KG1 (cell line): ENCODE measurements around the gene PGLYRP1.

Experiments
- DNase-seq: peaks from one replicate; lab custom pipeline; 2025; lab: John Stamatoyannopoulos, UW

Gene PGLYRP1

GRCh38 chr19:46000491-46001246 is 22.2 kb downstream of the PGLYRP1 start:
- no peak for DNase-seq

GRCh38 chr19:45999653-46000121 is 23.2 kb downstream of the PGLYRP1 start:
- no peak for DNase-seq

- no peak for DNase-seq
Measured at GRCh38 chr19:45998834-45999233, 24.0 kb downstream of the PGLYRP1 start.

- DNase-seq: no peak
Measured at GRCh38 chr19:45996933-45997332, 25.9 kb downstream of the PGLYRP1 start.

GRCh38 chr19:45995715-45996385 is 27.0 kb downstream of the PGLYRP1 start:
- peak; percentile 42 for DNase-seq

- DNase-seq: peak; percentile 98
Measured at GRCh38 chr19:45994998-45995714, 27.7 kb downstream of the PGLYRP1 start, which contains the start of gene CCDC61. Gene CCDC61 (plus strand): TSS chr19:45995467. CDS start chr19:46003019, 7,552 bp downstream.

- DNase-seq: no peak
Measured at GRCh38 chr19:45994456-45994997, 28.3 kb downstream of the PGLYRP1 start.

GRCh38 chr19:45990113-45990728 is 32.6 kb downstream of the PGLYRP1 start:
- no peak for DNase-seq

- DNase-seq: no peak
Measured at GRCh38 chr19:45985321-45985720, 37.5 kb downstream of the PGLYRP1 start.

GRCh38 chr19:45981350-45981749 is 41.5 kb downstream of the PGLYRP1 start:
- no peak for DNase-seq

GRCh38 chr19:45978156-45978555 is 44.7 kb downstream of the PGLYRP1 start:
- no peak for DNase-seq

GRCh38 chr19:45976178-45976577 is 46.7 kb downstream of the PGLYRP1 start:
- no peak for DNase-seq

- DNase-seq: no peak
Measured at GRCh38 chr19:45975306-45976070, 47.4 kb downstream of the PGLYRP1 start.

- no peak for DNase-seq
Measured at GRCh38 chr19:45973553-45974338, 49.1 kb downstream of the PGLYRP1 start, which contains the start of gene NOVA2. Gene NOVA2 (minus strand): TSS chr19:45973865. CDS start chr19:45973351, 514 bp downstream.

GRCh38 chr19:45972947-45973540 is 49.8 kb downstream of the PGLYRP1 start:
- no peak for DNase-seq

GRCh38 chr19:45972081-45972946 is 50.5 kb downstream of the PGLYRP1 start:
- DNase-seq: no peak

- DNase-seq: no peak
Measured at GRCh38 chr19:45971260-45971902, 51.5 kb downstream of the PGLYRP1 start.

GRCh38 chr19:45969676-45970075 is 53.2 kb downstream of the PGLYRP1 start:
- DNase-seq: no peak
